Activated naive CD4-positive, alpha-beta T cell treated with anti-CD3 and anti-CD28 coated beads, Interleukin-2, amount 50 U/mL, for 24 hours (primary cell): ENCODE results near the gene MGA.

Source experiments
- H3K27ac Mint-ChIP-seq: one replicate; pipeline ENCODE4 v1.8.0; 2021; ENCODE audit warnings: mild to moderate bottlenecking, mixed read lengths
- H3K27me3 Mint-ChIP-seq: one replicate; pipeline ENCODE4 v1.8.0; 2021; ENCODE audit warnings: mixed read lengths
- H3K36me3 Mint-ChIP-seq: one replicate; pipeline ENCODE4 v1.8.0; 2021; ENCODE audit warnings: mixed read lengths
- H3K4me1 Mint-ChIP-seq: one replicate; pipeline ENCODE4 v1.8.0; 2021; ENCODE audit warnings: mixed read lengths
- H3K4me3 Mint-ChIP-seq: one replicate; pipeline ENCODE4 v1.8.0; 2021; ENCODE audit warnings: mild to moderate bottlenecking, mixed read lengths
- H3K9me3 Mint-ChIP-seq: one replicate; pipeline ENCODE4 v1.8.0; 2021; ENCODE audit warnings: mixed read lengths

MGA gene

GRCh38 chr15:41816788-41817187, 156.6 kb downstream of the MGA start:
- Mint-ChIP-seq H3K27ac (no peak overlapping the region), H3K4me1 (no peaks in the 10 kb centered on the region), H3K36me3 (peaks cover 9% of the 10 kb centered on the region), H3K27me3 (no peaks in the 10 kb centered on the region), H3K4me3 (no peak overlapping the region), H3K9me3 (no peaks in the 10 kb centered on the region)

- peaks cover 9% of the 10 kb centered on the region for H3K36me3 Mint-ChIP-seq
Measured at GRCh38 chr15:41817327-41817726, 157.1 kb downstream of the MGA start.

GRCh38 chr15:41817781-41818180, 157.6 kb downstream of the MGA start:
- Mint-ChIP-seq H3K4me1 (no peaks in the 10 kb centered on the region), H3K36me3 (peaks cover 9% of the 10 kb centered on the region), H3K27ac (no peak overlapping the region), H3K27me3 (no peaks in the 10 kb centered on the region), H3K9me3 (no peaks in the 10 kb centered on the region), H3K4me3 (no peak overlapping the region)

More at GRCh38 chr15:41817327-41817726, 157.1 kb downstream of the MGA start:
- H3K4me1 Mint-ChIP-seq = no peaks in the 10 kb centered on the region
- H3K27me3 Mint-ChIP-seq = no peaks in the 10 kb centered on the region
- H3K27ac Mint-ChIP-seq = no peak overlapping the region
- H3K4me3 Mint-ChIP-seq = no peak overlapping the region
- H3K9me3 Mint-ChIP-seq = no peaks in the 10 kb centered on the region

GRCh38 chr15:41819455-41820050, 159.3 kb downstream of the MGA start:
- Mint-ChIP-seq H3K27me3 (no peaks in the 10 kb centered on the region), H3K27ac (no peak overlapping the region), H3K4me1 (no peaks in the 10 kb centered on the region), H3K36me3 (peaks cover 7% of the 10 kb centered on the region), H3K9me3 (no peaks in the 10 kb centered on the region), H3K4me3 (no peak overlapping the region)

GRCh38 chr15:41820791-41821423, 160.7 kb downstream of the MGA start:
- Mint-ChIP-seq H3K36me3 (peaks cover 6% of the 10 kb centered on the region), H3K27me3 (no peaks in the 10 kb centered on the region), H3K4me1 (no peaks in the 10 kb centered on the region), H3K9me3 (no peaks in the 10 kb centered on the region), H3K27ac (no peak overlapping the region), H3K4me3 (no peak overlapping the region)

GRCh38 chr15:41821831-41822230, 161.6 kb downstream of the MGA start:
- Mint-ChIP-seq H3K4me1 (peaks cover 4% of the 10 kb centered on the region), H3K27me3 (no peaks in the 10 kb centered on the region), H3K36me3 (peaks cover 3% of the 10 kb centered on the region), H3K9me3 (no peaks in the 10 kb centered on the region), H3K27ac (no peak overlapping the region), H3K4me3 (no peak overlapping the region)

GRCh38 chr15:41822471-41822870, 162.3 kb downstream of the MGA start:
- Mint-ChIP-seq H3K27ac (no peak overlapping the region), H3K36me3 (peaks cover 3% of the 10 kb centered on the region)

More at GRCh38 chr15:41822471-41822870, 162.3 kb downstream of the MGA start:
- H3K27me3 Mint-ChIP-seq = no peaks in the 10 kb centered on the region
- H3K9me3 Mint-ChIP-seq = no peaks in the 10 kb centered on the region
- H3K4me1 Mint-ChIP-seq = peaks cover 4% of the 10 kb centered on the region
- no peak overlapping the region for H3K4me3 Mint-ChIP-seq
